ENCODE measurements around the gene ALDH5A1.

ALDH5A1 gene

DNA sequence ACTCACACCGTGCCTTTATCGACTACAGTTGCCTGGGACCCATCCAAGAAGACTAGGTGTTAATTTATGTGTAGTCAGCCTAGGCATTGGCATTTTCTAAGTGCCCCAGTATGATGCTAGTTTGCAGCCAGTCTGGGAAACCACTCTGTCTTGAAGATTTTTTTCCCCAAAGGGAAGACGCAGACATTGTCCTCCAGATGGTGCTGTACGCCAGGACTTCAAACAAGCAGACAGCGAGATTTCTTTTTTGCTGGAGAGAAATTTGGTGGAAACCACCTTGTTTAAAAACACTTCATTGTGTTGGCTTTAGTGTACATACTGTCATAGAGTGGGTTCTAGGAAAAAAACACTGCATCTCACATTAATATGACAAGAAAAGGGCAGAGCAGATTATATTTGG is 30.0 kb downstream of the ALDH5A1 start:
- peak; percentile 49 for DNase-seq (ENCODE audit: low spot score)

DNA sequence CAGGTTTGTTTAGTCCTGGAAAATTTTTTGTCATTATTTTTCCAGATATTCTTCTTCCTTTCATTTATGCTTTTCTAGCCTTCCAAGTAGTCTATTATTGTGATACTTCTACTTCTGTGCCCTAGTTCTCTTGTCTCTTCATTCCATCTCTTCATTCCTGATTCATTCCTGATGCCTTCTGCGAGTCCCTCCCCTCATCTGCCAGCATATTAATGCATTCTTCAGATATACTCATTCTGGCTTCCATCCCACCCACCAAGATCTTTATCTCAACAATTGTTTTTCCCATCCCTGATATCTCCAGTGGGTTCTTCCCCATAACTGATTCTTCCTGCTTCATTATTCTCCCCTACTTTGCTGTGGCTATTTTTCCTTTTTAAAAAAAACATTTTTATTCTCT is 35.2 kb downstream of the ALDH5A1 start:
- no peak for DNase-seq (ENCODE audit: low spot score)

DNA sequence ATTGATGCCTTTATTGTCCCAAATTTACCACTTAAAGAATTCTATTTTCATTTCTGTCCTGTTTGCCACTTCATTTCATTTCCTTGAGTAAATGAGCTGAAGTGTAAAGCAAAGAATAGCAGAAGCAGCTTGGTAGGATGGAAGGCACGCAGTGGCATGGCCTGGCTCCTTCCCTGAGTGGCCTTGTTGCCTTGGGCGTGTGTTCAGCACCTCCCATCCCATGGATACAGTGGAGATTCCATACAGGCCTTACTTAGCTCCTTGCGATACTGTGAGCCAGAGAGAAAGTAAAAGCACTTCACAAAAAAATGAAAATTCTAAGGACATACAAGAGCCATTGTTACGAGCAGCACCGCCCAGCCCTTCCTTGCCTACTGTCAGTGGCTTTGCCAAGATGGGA is 39.6 kb downstream of the ALDH5A1 start:
- DNase-seq (ENCODE audit: low spot score): no peak

DNA sequence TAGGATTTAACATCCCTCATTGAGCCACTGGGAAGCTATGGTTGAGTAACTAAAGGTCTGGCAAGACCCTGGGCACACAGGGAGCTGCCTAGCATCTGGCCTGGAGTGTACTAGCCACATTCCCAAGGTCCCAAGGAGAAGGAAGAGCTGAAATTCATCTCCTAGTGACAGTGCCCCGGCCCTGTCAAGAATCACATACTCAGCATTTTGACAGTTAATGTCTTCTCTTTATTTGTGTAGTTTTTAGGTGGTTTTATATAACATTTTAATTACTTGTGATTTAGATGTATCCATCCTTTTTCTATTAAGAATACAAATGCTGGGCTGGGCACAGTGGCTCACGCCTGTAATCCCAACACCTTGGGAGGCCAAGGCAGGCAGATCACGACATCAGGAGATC is 40.4 kb downstream of the ALDH5A1 start:
- no peak for DNase-seq (ENCODE audit: low spot score)

DNA sequence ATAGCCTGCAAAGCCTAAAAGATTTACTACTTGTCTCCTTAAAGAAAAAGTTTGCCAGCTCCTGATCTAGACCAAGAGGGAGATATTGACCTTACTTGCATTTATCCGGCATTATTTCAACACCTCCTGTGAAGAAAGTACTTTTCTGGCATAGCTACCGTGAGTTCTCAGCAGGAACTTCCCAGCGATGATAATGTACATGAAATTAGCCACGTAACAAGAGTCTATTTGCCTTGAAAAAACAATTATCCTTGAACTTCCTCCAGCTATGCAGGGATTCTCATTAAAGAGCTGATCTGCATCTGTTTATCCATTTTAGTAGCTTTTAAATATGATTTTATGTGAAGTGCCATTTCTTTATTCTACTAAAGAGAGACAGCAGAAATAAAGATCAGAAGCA is 41.7 kb downstream of the ALDH5A1 start:
- DNase-seq (ENCODE audit: low spot score): no peak

DNA sequence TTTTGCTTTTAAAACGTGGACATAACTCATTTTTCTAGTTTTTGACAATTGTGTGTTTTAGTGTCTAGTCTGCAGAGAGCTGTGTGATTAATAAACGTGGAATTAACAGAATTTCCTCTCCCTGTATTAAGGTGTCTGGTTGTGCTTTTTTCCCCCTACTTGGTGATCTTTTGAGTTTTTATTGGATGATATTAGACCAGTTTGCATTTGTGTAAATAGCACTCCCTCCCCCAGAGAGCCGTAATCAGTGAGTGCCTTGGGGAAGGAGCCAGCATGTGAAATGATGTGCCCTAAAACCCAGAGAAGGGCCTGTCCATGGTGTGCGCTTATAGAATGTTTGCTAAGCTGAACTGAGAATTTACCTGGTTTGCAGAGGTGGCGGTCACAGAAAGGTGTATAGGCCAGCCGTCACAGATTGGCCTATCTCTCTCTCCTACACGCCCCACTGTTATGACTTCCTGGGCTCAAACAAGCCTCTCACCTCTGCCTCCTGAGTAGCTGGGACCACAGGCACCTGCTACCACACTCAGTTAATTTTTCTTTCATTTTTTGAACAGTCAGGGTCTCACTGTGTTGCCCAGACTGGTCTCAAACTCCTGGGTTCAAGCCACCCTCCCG is 42.4 kb downstream of the ALDH5A1 start:
- DNase-seq (ENCODE audit: low spot score): no peak

DNA sequence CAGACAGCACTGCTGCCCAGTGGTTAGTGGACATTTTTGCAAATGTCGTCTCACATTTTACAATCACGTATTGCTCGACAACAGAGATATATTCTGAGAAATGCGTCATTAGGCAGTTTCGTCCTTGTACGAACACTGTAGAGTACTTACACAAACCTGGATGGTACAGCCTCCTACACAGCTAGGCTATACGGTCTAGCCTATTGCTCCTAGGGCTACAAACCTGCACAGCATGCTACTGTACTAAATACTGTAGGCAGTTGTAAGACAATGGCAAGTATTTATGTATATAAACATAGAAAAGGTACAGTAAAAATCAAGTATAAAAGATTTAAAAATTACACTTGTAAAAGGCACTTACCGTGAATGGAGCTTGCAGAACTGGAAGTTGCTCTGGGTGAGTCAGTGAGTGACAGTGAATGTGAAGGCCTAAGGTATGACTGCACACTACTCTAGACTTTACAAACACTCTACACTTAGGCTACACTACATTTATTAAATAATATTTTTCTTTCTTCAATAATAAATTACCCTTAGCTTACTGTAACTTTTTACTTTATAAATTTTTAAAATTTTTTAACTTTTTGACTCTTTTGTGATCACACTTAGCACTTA is 43.1 kb downstream of the ALDH5A1 start:
- DNase-seq (ENCODE audit: low spot score): no peak

DNA sequence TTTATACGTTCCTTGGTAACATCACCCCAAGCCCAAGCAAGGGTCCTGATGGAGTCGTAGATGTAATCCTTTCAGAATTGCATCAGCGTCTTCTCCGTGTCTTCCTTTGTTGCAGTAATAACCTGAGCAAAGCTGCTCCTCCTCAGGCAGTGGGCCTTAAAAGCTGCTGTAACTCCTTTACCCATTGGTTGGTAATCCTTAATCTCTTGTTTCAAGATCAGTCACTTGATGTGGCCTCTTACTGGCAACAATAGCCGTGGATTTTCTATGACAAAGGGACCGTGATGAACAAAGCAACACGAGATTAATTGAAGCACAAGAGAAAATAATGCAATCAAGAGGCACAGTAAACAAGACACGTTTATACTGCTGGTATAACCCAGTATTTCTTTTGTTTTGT is 44.6 kb downstream of the ALDH5A1 start:
- no peak for DNase-seq (ENCODE audit: low spot score)

DNA sequence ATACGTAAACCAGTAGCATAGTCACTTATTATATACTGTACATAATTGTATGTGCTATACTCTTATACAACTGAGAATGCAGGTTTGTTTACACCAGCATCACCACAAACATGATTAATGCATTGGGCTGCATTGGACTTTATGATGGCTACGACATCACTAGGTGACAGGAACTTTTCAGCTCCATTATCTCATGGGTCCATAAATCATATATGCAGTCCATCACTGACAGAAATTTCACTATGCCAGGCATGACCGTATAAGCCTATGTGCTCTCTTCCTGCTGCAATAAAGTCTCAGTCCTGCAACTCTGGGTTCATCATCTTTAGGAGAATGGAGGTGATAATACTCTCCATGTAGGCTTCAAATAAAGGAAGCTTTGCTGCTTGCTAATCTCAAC is 45.4 kb downstream of the ALDH5A1 start:
- DNase-seq (ENCODE audit: low spot score): no peak

DNA sequence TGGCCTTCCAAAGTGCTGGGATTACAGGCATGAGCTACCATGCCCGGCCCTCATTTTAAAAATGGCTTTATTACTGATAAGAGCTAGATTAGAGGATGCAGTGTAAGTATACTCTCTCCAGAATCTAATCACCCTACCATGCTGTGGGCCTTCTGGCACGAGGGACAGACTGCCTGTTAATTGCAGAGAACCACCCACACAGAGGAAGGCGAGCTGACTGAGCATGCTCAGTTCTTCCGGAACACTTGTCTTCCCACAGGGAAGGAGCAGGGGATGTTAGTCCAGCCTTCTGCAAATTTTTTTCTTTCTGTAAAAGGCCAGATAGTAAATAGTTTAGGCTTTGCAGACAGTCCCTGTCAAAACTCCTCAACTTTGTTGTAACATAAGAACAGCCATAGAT is 48.9 kb downstream of the ALDH5A1 start:
- DNase-seq (ENCODE audit: low spot score): no peak

DNA sequence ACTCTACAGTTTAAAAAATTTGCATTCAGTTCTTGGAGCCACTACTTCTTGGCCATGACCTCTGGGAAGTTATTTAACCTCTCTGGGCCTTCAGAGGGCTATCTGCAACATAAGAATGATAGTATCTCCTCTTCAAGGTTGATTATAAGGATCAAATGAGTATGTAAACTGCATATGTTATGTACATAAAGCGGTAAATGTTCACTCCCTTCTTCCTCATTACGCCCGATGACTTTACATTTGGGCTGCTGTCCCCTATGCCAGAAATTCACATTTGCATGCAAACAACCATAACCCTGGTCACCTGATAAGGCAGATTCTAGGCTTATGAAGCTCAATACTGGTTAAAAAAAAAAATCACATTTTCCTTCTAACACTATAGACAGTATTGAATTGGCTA is 50.4 kb downstream of the ALDH5A1 start:
- no peak for DNase-seq (ENCODE audit: low spot score)

DNA sequence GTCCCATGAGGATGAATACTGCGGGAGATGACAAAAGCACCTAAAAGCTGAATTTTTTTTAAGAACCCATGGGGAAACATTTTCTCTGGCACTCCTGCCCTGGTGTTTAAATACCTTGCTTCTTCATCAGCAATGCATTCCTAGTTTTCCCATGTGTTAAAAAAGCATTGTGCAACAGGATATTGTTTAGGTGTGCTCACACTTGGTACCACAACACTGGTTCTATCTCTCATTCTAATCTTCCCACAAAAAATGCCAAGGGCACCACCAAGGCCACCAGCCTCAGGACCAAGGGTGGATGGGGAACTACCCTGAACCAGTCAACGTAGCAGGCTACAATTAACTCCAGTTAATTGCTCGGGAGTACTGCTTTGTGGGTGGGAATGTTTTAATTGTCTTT is 50.9 kb downstream of the ALDH5A1 start:
- DNase-seq (ENCODE audit: low spot score): no peak

DNA sequence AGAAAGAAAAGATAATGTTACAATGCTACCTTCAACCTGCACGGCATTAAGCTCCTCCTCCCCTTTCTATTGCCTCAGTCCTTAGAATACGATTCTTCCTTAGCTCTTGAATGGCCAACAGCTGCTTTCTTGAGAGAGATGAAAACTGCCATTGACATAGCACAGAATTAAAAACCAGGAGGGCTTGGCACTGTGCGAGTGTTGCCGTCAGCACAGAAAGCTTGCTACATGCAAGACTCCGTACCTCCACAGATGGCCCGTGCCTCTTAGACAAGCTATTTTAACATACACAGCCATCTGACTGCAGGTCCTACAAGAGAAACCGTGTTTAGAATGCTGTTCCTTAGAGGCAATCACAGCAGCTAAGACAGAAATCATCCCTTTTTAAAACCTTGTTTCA is 51.7 kb downstream of the ALDH5A1 start:
- DNase-seq (ENCODE audit: low spot score): no peak

DNA sequence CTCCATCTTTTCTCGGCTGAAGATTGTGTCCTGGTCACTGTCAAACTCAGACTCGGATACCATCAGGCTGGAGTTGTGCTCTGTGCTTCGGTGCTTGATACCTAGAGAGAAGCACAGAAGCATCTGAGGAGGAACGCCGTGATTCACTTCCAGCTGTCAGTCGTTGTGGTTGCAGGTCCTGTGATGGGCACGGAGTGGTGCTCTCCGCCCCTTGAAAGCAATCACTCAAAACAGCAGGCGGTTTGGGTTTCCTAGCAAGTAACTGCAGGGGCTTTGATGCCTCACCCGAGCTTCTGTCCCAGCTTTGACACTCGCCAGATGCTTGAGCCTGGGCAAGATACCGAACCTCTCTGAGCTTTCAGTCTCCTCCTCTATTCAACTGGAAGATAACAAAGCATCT is 52.5 kb downstream of the ALDH5A1 start:
- DNase-seq (ENCODE audit: low spot score): no peak

DNA sequence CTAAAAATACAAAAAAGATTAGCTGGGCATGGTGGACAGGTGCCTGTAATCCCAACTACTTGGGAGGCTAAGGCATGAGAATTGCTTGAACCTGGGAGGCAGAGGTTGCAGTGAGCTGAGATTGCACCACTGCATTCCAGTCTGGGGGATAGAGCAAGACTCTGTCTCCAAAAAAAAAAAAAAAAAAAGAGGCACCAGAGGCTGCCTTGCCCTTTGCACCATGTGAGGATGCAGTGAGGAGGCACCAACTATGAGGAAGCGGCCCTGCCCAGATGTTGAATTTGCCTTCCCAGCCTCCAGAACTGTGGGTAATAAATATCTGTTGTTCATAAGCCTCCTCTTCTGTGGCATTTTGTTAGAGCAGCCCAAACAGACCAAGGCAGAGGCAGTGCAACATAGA is 54.4 kb downstream of the ALDH5A1 start:
- no peak for DNase-seq (ENCODE audit: low spot score)

DNA sequence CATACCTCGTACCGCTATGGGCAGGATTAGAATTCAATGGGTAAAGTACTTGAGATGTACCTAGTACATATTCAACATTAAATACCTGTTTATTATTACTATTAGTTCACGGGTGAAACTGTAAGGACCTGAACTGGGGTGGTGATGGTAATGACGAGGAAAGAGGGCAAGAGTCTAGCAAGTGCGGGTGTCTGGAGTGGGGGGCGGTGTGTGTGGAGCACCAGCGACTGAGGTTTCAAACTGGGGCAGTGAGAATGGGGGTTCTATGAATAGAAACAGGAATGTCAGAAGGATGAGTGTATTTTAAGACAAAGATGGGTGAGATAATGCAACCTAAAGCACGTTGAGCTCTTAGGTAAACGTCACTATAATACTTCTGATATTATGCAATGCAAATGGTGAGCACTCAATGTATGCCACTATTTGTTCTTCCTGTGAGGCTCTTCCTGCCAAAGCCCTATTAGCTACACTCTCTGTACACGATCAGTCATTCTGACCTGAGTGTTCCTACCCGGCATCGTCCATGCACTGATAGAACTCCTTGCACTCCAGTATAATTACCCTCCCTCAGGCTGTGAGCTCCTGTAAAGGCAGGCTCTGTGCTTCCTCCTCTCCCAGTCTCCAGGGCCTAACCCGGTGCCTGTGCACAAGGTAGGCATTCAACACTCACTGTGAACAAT is 55.0 kb downstream of the ALDH5A1 start:
- DNase-seq (ENCODE audit: low spot score): no peak

DNA sequence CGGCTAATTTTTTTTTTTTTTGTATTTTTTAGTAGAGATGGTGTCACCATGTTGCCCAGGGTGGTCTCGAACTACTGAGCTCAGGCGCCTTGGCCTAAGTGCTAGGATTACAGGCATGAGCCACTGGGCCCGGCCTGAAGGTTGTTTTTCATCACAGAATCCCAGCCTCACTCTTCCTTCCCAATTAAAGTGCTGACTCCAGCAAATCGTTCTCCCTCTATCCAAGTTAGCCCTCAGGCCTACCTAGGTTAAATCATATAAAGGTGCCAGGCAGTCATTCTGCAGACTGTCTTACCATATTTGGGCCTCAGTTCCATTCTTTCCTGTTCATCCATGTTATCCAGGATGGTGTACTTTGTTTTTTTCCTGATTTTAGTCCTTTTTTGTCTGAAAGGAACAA is 56.4 kb downstream of the ALDH5A1 start:
- DNase-seq (ENCODE audit: low spot score): no peak

DNA sequence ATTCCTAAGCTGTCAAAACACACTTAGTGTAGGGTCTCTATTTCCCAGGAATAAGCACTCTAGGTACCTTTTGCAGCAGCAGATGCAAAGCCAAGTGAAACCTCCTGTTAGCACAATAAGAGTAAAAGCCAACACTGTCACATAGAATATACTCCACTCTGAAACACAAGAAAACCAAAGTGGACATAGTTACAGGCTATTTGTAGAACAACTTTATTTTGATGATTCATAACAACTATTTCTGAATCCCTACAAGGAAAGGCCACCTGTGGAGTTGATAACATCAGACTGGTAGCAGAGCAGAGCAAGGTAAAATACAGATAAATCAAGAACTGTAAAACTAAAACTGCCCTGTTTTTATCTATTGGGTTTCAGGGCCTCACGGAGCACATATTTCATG is 59.7 kb downstream of the ALDH5A1 start:
- no peak for DNase-seq (ENCODE audit: low spot score)

DNA sequence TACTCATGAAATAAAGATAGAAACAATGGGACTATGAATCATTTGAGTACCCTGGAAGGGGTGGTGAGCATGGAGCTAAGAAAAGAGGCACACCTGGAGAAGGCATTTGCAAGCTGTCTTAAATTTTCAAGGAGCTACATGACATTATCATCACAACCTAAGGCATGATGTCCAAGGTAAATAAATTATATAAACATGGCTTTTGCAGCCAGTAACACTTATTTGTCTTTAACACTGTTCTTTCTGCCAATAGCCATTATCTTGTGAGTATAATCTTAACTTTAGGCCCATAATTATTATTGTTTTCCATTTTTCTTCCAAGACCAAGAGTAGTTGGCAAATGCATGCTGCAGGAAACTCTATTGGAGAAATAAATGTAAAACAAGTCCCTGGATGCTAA is 63.7 kb downstream of the ALDH5A1 start:
- no peak for DNase-seq (ENCODE audit: low spot score)

DNA sequence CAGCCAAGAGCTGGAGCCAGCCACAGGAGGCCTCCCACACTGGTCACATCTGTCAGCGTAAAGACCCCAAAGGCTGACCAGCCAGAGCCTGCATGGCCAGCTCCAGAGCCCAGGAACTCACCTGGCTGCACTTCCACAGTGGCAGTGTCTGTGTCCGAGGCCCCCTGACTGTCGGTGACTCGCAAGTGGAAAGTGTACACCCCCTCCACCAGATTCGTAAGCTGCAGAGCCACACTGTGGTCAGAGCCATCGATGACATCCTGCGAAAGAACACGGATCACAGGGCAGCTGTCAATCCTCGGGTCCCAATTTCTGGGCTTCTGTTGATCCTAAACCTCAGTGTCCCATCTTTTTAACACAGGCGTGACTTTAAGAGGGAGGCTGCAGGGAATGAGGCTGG is 69.3 kb downstream of the ALDH5A1 start:
- no peak for DNase-seq (ENCODE audit: low spot score)

DNA sequence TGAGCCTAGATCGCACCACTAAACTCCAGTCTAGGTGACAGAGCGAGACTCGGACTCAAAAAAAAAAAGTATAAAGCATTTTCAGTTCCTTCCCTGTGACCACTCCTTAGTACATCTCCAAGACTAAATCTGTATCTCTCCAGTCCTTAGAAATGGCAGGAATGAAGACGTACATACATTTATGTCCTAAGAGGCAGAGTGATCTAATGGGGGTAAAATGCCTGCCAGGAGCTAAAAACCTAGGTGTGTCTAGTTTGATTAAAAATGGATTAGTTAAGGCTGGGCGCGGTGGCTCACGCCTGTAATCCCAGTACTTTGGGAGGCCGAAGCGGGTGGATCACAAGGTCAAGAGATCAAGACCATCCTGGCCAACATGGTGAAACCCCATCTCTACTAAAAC is 70.4 kb downstream of the ALDH5A1 start:
- DNase-seq (ENCODE audit: low spot score): no peak

DNA sequence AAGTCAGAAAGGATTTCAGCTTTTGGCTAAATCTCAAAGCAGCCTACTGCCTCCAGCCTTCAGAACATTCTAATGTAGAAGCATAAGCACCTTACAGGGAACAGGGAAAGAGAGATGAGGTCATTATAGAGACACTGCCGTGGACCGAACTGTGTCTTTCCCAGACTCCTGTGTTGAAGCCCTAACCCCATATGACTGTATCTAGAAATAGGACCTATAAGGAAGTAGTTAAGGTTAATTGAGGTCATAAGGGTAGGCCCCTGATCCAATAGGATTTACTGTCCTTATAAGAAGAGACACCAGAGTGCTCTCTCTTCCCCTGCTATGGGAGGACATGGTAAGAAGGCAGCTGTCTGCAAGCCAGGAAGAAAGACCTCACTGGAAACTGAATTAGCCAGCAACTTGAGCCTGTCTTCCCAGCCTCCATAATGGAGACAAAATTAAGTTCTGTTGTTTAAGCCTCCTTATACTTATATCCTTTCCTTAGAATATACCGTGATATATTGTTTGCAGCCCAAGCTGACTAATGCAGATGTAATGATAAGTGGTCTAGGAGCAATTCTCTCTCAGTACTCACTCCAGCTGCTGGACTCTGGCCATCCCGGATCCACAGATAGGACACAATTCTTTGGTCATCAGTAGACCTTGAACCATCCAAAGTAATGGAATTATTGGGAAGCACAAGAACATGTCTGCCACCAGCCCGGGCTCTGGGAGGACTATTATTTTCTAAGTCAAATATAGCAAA is 71.4 kb downstream of the ALDH5A1 start:
- no peak for DNase-seq (ENCODE audit: low spot score)

DNA sequence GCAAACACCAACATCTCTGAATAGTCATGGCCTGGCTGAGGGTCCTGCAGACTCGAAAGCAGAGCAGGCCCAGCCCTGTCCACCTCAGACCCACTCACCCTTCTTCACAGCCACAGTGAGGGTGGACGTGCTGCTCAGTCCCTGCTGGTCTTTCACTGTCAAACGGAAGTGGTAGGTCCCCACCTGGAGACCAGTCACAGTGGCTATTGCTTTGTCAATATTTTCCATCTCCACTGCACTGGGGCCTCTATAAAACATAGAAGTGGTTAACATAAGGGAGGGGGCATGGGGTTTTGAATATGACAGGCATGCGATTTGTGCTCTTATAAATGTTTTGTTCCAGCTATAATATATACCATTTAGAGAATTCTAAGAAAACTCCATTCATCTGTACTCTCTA is 73.9 kb downstream of the ALDH5A1 start:
- no peak for DNase-seq (ENCODE audit: low spot score)
